GM10266 (cell line): ENCODE data around the gene EIF4G3.
"Not testable (repeated sequence)": the region's sequence is repeated elsewhere in the genome, so short reads cannot be mapped to it uniquely, and the experiment has no call there.

ENCODE experiments used
- DNase-seq: peaks from one replicate; pipeline ENCODE4 v3.0.0; 2012; ENCODE audit errors: extremely low spot score
- TF ChIP-seq, protein P1 (sequence below): IDR thresholded peaks from 2 replicates; pipeline ENCODE4 v1.5.1; 2012; ENCODE audit warnings: mild to moderate bottlenecking, low read depth; ENCODE audit not compliant: control insufficient read depth, insufficient read depth; ENCODE audit errors: missing control alignments

Gene EIF4G3

DNA sequence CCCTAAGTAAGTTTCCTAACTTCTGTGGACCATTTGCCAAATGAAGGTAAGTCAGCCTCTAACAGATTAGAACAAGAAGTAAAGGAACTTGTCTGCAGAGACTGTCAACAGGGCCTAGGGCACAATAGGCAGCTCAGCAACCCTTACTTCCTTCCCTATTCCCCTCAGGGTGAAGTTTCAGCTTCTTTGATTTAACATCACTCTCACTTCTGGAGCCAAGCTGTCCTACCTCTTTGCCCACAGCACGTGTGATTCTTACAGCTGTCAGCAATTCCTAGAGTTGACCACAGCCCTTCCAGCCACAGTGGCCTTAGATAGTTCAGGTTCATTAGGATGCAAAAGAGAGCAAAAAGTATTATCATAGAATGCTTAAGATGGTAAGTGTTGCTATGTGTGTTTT, 7.6 kb upstream of the EIF4G3 start:
- TF ChIP-seq, protein P1, sequence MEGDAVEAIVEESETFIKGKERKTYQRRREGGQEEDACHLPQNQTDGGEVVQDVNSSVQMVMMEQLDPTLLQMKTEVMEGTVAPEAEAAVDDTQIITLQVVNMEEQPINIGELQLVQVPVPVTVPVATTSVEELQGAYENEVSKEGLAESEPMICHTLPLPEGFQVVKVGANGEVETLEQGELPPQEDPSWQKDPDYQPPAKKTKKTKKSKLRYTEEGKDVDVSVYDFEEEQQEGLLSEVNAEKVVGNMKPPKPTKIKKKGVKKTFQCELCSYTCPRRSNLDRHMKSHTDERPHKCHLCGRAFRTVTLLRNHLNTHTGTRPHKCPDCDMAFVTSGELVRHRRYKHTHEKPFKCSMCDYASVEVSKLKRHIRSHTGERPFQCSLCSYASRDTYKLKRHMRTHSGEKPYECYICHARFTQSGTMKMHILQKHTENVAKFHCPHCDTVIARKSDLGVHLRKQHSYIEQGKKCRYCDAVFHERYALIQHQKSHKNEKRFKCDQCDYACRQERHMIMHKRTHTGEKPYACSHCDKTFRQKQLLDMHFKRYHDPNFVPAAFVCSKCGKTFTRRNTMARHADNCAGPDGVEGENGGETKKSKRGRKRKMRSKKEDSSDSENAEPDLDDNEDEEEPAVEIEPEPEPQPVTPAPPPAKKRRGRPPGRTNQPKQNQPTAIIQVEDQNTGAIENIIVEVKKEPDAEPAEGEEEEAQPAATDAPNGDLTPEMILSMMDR: no peak
- no peak for DNase-seq

DNA sequence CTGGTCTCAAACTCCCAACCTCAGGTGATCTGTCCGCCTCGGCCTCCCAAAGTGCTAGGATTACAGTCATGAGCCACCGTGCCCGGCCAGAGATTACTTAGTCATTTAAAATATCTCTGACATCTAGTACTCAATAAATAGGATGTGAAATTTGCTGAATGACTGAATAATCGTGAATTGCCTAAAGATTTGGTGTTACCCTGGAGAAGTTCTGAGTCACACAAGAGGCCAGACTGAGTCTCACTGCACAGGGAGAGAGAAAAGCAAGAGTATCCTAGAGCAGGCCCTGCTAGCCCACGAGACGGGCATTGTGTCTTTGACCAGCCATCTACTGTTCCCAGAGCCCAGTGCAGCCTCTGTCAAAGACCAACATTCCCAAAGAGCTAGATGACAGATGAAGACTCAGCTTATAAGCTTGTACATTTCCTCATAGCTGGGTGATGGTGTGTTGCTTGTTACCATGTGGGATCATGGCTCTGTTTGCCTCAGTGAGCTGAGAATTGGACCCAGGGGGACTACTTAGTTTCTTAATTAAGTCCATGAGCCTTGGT, 5.6 kb upstream of the EIF4G3 start:
- DNase-seq: no peak
- TF ChIP-seq, protein P1: no peak

DNA sequence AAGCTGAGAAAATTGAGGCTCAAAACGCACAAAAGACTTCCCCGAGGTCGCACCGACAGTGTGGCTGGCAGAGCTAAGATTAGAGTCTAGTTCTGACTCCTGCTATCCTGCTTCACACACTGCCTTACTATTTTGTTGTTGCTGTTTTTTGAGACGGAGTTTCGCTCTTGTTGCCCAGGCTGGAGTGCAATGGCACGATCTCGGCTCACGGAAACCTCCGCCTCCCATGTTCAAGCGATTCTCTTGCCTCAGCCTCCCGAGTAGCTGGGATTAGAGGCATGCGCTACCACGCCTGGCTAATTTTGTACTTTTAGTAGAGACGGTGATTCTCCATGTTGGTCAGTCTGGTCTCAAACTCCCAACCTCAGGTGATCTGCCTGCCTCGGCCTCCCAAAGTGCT, 1.6 kb upstream of the EIF4G3 start:
- not testable (repeated sequence) for DNase-seq

DNA sequence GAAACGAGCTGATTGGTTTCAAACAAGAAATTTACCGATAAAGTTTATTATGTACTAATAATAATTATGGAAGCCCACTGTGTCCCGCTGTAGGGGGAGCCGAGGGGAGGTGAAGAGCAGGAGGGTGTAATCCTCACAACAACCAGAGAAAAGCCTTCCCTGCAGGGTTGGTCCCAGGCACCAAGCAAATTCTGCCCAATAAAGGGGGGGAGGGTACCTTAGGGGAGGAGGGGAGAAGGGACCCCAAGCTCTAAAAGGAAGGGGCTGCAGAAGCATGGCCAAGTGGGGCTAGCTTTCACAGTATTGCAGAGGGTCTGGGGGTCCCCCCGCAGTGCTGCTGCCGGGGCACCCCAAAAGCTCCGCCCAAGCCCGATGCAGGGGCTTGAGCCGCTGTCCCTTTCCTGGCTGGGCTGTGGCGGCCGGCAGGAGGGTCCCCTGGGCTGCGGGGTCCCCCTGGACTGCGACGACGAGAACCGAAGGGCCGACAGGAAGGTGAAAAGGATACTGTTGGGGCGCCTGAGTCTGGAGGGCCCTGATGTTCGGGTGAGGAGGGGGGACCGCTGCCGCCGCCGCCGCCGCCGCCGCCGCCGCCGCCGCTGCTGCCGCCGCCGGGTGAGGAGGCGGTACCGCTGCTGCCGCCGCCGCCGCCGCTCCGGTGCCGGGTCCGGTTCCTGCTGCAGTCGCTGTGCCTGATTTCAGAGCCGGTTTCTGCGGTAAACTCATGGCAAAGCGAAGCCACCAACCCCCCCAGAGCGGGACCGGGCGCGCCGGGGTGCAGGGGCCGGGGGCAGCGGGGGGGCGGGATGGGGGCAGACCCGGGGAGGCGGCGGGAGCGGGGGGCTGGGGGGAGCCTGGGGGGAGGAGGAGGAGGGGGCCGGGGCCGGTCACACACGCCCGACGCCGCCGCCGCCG, 771 bp downstream of the EIF4G3 start:
- TF ChIP-seq, protein P1: no peak
- DNase-seq: peak; percentile 39

DNA sequence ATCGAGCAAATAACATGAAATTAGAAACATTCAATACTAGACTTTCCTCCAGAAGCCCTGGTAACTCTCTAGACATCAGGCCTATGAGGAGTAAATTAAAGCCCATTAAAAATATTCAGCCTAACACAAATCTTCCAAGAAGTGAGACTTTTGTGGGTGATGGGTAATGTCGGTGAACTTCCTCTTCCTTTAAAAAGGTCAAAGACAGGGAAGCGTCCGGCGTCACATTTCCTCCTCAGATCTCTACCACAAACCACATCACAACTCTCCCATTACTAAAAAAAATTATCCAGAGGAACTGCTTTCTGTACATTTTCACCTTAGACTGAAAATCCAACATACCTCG, 1.4 kb downstream of the EIF4G3 start:
- no peak for DNase-seq
- TF ChIP-seq, protein P1: no peak

DNA sequence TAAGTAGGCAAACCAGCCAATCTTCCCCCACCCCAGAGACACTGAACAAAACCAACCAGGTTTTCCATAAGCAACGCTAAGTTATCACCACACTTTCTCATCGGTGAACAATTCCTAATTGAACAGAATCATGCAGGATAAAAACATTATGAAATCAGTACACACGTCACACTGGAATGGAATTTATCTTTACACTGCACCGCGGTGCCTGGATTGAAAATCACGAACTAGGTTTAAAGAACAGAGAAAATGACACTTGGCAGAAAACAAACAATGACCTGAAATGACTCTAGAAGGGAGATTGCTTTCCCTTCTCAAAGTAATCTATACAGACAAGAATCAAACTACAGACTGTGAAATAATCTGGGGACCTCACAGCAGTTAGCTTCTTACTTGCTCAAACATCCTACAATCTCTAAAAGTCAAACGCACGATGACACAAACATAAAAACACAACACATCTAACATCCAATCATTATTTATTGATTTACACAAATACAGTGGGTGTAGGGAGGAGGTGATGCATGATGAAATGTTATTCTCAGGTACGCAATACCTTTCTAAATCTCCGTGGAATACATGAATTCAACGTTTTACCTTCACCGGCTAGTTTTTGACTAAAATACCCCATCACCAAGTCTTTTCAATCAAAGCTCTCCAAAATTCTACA, 1.9 kb downstream of the EIF4G3 start:
- TF ChIP-seq, protein P1: no peak
- no peak for DNase-seq

DNA sequence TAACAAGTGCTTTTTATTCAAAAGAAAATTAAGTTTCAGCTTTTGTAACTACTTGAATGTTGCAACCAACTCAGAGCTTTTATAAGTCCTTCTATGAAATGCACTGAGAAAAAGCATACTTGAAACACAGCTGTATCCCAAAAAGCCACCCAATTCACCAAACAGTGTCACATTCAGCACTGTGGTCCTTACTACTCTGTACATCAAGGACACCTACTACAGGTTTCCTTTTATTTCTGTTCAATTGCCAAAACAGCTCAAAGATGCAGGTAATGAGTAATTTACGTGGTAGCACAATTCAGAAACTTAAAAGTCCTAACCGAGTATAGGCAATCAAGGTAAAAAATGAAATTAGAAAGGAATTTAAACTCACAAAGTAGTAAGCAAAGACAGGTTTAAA, 2.5 kb downstream of the EIF4G3 start:
- DNase-seq: no peak
- TF ChIP-seq, protein P1: no peak

DNA sequence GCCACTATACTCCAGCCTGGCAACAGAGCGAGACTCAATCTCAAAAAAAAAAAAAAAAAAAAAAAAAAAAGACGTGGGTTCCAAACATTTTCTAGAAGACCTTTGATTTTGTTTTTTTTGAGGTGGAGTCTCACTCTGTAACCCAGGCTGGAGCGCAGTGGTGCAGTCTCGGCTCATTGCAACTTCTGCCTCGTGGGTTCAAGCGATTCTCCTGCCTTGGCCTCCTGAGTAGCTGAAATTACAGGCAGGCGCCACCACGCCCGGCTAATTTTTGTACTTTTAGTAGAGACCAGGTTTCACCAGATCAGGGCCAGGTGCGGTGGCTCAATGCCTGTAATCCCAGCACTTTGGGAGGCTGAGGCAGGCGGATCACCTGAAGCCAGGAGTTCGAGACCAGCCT, 3.6 kb downstream of the EIF4G3 start:
- not testable (repeated sequence) for DNase-seq

DNA sequence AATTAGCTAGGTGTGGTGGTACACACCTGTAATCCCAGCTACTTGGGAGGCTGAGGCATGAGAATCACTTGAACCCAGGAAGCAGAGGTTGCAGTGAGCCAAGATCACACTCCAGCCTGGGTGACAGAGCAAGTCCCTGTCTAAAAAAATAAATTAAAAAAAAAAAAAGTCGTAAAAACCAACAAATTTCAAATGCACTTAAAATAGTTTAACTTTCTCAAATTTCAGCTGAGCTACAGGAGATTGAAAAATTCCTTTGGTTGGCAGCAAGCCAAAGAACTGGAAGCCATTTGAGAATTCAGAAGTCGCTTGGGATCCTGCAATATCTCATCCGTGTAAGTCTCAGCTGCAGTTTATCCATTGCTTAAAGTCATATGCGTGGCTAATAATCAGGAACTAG, 5.9 kb downstream of the EIF4G3 start:
- not testable (repeated sequence) for DNase-seq
